Bronchial epithelial cell (primary cell): Measurements from ENCODE around the gene ELMO1. TPM values are rescaled to one million over a fixed set of nuclear protein-coding genes. Genes with fewer than 3 reads are reported as not detected.

Experiments used
- DNase-seq: peaks from one replicate; pipeline ENCODE4 v3.0.0-alpha.2; 2010; ENCODE audit warnings: low read depth
- FAIRE-seq: peaks from 2 replicates; lab custom pipeline; 2011; peaks lifted over from hg19 to GRCh38; lab: Jason Lieb, UNC
- H3K27me3 ChIP-seq: 2 replicates; pipeline ENCODE4 v1.5.1; 2011; ENCODE audit warnings: low read length; ENCODE audit not compliant: control insufficient read depth, insufficient read depth
- H3K36me3 ChIP-seq: 2 replicates; pipeline ENCODE4 v1.5.1; 2011; ENCODE audit warnings: low read length; ENCODE audit not compliant: control insufficient read depth, insufficient read depth
- H3K4me3 ChIP-seq: 2 replicates; pipeline ENCODE4 v1.5.1; 2011; ENCODE audit warnings: mild to moderate bottlenecking, low read depth, low read length, control low read depth
- CTCF ChIP-seq: IDR thresholded peaks from 2 replicates; pipeline ENCODE4 v1.5.1; 2011; ENCODE audit warnings: mild to moderate bottlenecking, moderate library complexity, low read length, control low read depth, inconsistent platforms; ENCODE audit not compliant: insufficient read depth, severe bottlenecking
- total RNA-seq: library from RNA; depleted of rRNA; stranded (reverse); fragments of >200 nt; gene quantifications from 2 replicates; pipeline ENCODE4 v1.2.1, GENCODE V29; 2014

The ELMO1 gene
- total RNA-seq, 1 donor from 2014 or later, result under 0.01 TPM

GRCh38 chr7:37359662-37360444 lies 88.8 kb downstream of the ELMO1 start:
- Histone ChIP-seq H3K4me3 (no peak overlapping the region), H3K27me3 (no peaks in the 10 kb centered on the region), H3K36me3 (no peaks in the 10 kb centered on the region)
- TF ChIP-seq CTCF, result no peak
- DNase-seq, result no peak
- FAIRE-seq, result no peak

- no peak for FAIRE-seq
- DNase-seq, result no peak
- no peak overlapping the region for H3K4me3 ChIP-seq
- no peaks in the 10 kb centered on the region for H3K27me3 ChIP-seq
- no peaks in the 10 kb centered on the region for H3K36me3 ChIP-seq
- TF ChIP-seq CTCF, result no peak
Measured at GRCh38 chr7:37359180-37359579, 89.5 kb downstream of the ELMO1 start.

GRCh38 chr7:37357637-37357996 lies 91.0 kb downstream of the ELMO1 start:
- Histone ChIP-seq H3K4me3 (no peak overlapping the region), H3K36me3 (no peaks in the 10 kb centered on the region), H3K27me3 (no peaks in the 10 kb centered on the region)
- FAIRE-seq, result no peak
- no peak for DNase-seq
- no peak for TF ChIP-seq CTCF

GRCh38 chr7:37356911-37357636 lies 91.6 kb downstream of the ELMO1 start:
- no peak for FAIRE-seq
- Histone ChIP-seq H3K27me3 (no peaks in the 10 kb centered on the region), H3K4me3 (no peak overlapping the region), H3K36me3 (no peaks in the 10 kb centered on the region)
- no peak for TF ChIP-seq CTCF
- DNase-seq, result no peak

GRCh38 chr7:37354656-37355131 lies 94.0 kb downstream of the ELMO1 start:
- TF ChIP-seq CTCF, result no peak
- H3K4me3 ChIP-seq, result no peak overlapping the region

More at GRCh38 chr7:37354656-37355131, 94.0 kb downstream of the ELMO1 start:
- FAIRE-seq (no peak), DNase-seq (no peak)
- Histone ChIP-seq H3K36me3 (no peaks in the 10 kb centered on the region), H3K27me3 (no peaks in the 10 kb centered on the region)
